HCT116 (cell line): Measurements from ENCODE around the gene CDC45. TPM values are rescaled to one million over a fixed set of nuclear protein-coding genes. Genes with fewer than 3 reads are reported as not detected.

Experiments used
- ATAC-seq: fragments of 200-7000 bp; cut with Tn5 transposase; 2 replicates; pipeline ENCODE4 v1.9.1; 2020; ENCODE audit warnings: mild to moderate bottlenecking, moderate library complexity
- BruUV-seq: library from RNA; stranded (reverse); fragments of 400-500 nt; replicated peaks from 2 replicates; lab custom pipeline; 2021; lab: Mats Ljungman, UMichigan
- CTCF ChIA-PET: fragments of 300-600 bp; sonication (Branson Sonifier 250); formaldehyde crosslinking; loops from one replicate; lab custom pipeline; 2021; ENCODE audit warnings: antibody characterized with exemption; lab: Charles Lee
- POLR2A ChIA-PET: fragments of 300-600, 350-600 bp; sonication (Branson Sonifier 250); formaldehyde crosslinking; loops from one replicate; lab custom pipeline; 2021; ENCODE audit warnings: antibody characterized with exemption; lab: Charles Lee
- RAD21 ChIA-PET, 2 experiments: fragments of 300-600 bp; sonication (Branson Sonifier 250); formaldehyde crosslinking; loops; one replicate each; lab custom pipeline; 2023; ENCODE audit warnings: low total read pairs in 2 of 2; ENCODE audit not compliant: uncharacterized antibody in 2 of 2, unreplicated experiment in 2 of 2, low non-redundant PET in 1 of 2; lab: Charles Lee
- DNase-seq: peaks from one replicate; pipeline ENCODE4 v3.0.0-alpha.2; 2010; ENCODE audit warnings: low read depth, low spot score
- H2AFZ ChIP-seq: fragments of 200-600 bp; shearing (Covaris generic), sonication (generic); 2 replicates; pipeline ENCODE4 v1.6.1; 2017; ENCODE audit warnings: low read depth, mixed run types, mixed read lengths, antibody characterized with exemption, low read length; ENCODE audit not compliant: poor library complexity, severe bottlenecking
- H3K27ac ChIP-seq: 2 replicates; pipeline ENCODE4 v1.5.1; 2012; ENCODE audit warnings: low read depth, low read length
- H3K27me3 ChIP-seq: fragments of 200-600 bp; sonication (generic); 2 replicates; pipeline ENCODE4 v1.6.1; 2016; ENCODE audit warnings: mixed run types, low read length, mixed read lengths; ENCODE audit not compliant: insufficient read depth
- H3K36me3 ChIP-seq, 2 experiments: fragments of 200-500 bp in 1 of 2; fragments of 200-600 bp in 1 of 2; sonication (Bioruptor generic) in 1 of 2; sonication (generic) in 1 of 2; 2 replicates each; pipeline versions ENCODE4 v1.5.1 to v1.6.1; 2014 to 2016; ENCODE audit warnings: low read length in 2 of 2, inconsistent platforms in 1 of 2, mixed read lengths in 1 of 2, mixed run types in 1 of 2; ENCODE audit not compliant: insufficient read depth in 2 of 2, control insufficient read depth in 1 of 2
- H3K4me1 ChIP-seq, 2 experiments: fragments of 200-600 bp in 1 of 2; sonication (generic) in 1 of 2; 2 replicates each; pipeline versions ENCODE4 v1.5.1 to v1.6.1; 2012 to 2017; ENCODE audit warnings: low read length in 2 of 2, inconsistent platforms in 1 of 2, mild to moderate bottlenecking in 1 of 2, mixed read lengths in 1 of 2, mixed run types in 1 of 2, moderate library complexity in 1 of 2; ENCODE audit not compliant: insufficient read depth in 2 of 2, control insufficient read depth in 1 of 2
- H3K4me2 ChIP-seq: fragments of 200-600 bp; sonication (generic); 2 replicates; pipeline ENCODE4 v1.6.1; 2017; ENCODE audit warnings: mixed run types, low read length, mixed read lengths
- H3K4me3 ChIP-seq, 2 experiments: fragments of 200-600 bp in 1 of 2; sonication (generic) in 1 of 2; replicated peaks in 1 of 2; 2 replicates each; pipeline ENCODE4 v1.5.1; 2011 to 2016; ENCODE audit warnings: low read length in 2 of 2, control low read depth in 1 of 2, low read depth in 1 of 2, mild to moderate bottlenecking in 1 of 2, mixed read lengths in 1 of 2, mixed run types in 1 of 2
- H3K79me2 ChIP-seq: fragments of 200-600 bp; sonication (generic); 2 replicates; pipeline ENCODE4 v1.6.1; 2017; ENCODE audit warnings: mild to moderate bottlenecking, mixed run types, low read length, moderate library complexity, mixed read lengths; ENCODE audit not compliant: insufficient read depth
- H3K9ac ChIP-seq: fragments of 200-600 bp; sonication (generic); 2 replicates; pipeline ENCODE4 v1.6.1; 2016; ENCODE audit warnings: low read length, mixed read lengths
- H3K9me2 ChIP-seq: fragments of 200-600 bp; sonication (generic), shearing (Covaris generic); 2 replicates; pipeline ENCODE4 v1.6.1; 2017; ENCODE audit warnings: mixed run types, mild to moderate bottlenecking, moderate library complexity; ENCODE audit not compliant: insufficient read depth
- H3K9me3 ChIP-seq, 2 experiments: fragments of 200-500 bp in 1 of 2; fragments of 200-600 bp in 1 of 2; sonication (Bioruptor generic) in 1 of 2; sonication (generic) in 1 of 2; 2 replicates each; pipeline ENCODE4 v1.6.1; 2014 to 2017; ENCODE audit warnings: low read length in 2 of 2, mixed read lengths in 2 of 2, inconsistent platforms in 1 of 2, low read depth in 1 of 2, mild to moderate bottlenecking in 1 of 2, mixed run types in 1 of 2, moderate library complexity in 1 of 2; ENCODE audit not compliant: control insufficient read depth in 1 of 2, insufficient read depth in 1 of 2
- H4K20me1 ChIP-seq: fragments of 200-600 bp; sonication (generic), shearing (Covaris generic); 2 replicates; pipeline ENCODE4 v1.6.1; 2017; ENCODE audit warnings: mixed run types, mild to moderate bottlenecking, moderate library complexity; ENCODE audit not compliant: insufficient read depth
- CEBPB ChIP-seq: IDR thresholded peaks from 2 replicates; pipeline ENCODE4 v1.6.1; 2012; ENCODE audit warnings: low read depth
- CTCF ChIP-seq, 3 experiments: fragments of 200-600 bp in 1 of 3; sonication (generic) in 1 of 3; IDR thresholded peaks in 2 of 3; conservative IDR thresholded peaks in 1 of 3; 2 replicates each; pipeline ENCODE4 v1.5.1; 2012 to 2017; ENCODE audit warnings: low read depth in 2 of 3, low read length in 2 of 3, antibody characterized with exemption in 1 of 3, borderline replicate concordance in 1 of 3, control low read depth in 1 of 3, mild to moderate bottlenecking in 1 of 3, mixed read lengths in 1 of 3, mixed run types in 1 of 3, moderate library complexity in 1 of 3; ENCODE audit not compliant: insufficient read depth in 1 of 3
- FOSL1 ChIP-seq: IDR thresholded peaks from 2 replicates; pipeline ENCODE4 v1.6.1; 2012; ENCODE audit warnings: low read depth
- POLR2AphosphoS5 ChIP-seq: IDR thresholded peaks from 2 replicates; pipeline ENCODE4 v1.6.1; 2011; ENCODE audit warnings: mild to moderate bottlenecking, low read depth, low read length, moderate library complexity
- SIN3A ChIP-seq: IDR thresholded peaks from 2 replicates; pipeline ENCODE4 v1.6.1; 2012; ENCODE audit warnings: low read depth
- TCF7L2 ChIP-seq: IDR thresholded peaks from 2 replicates; pipeline ENCODE4 v1.7.0; 2011; ENCODE audit warnings: borderline replicate concordance, inconsistent platforms; ENCODE audit not compliant: insufficient read depth, insufficient read length; ENCODE audit errors: extremely low read depth
- ZNF274 ChIP-seq: fragments of 200-500 bp; sonication (Bioruptor generic); IDR thresholded peaks from 2 replicates; pipeline ENCODE4 v1.6.1; 2014; ENCODE audit warnings: mild to moderate bottlenecking, low read depth, low read length, inconsistent platforms
- intact Hi-C: fragments of 100-400 bp; cut with micrococcal nuclease; formaldehyde crosslinking; loops from 2 replicates; pipeline ENCODE4 v1.10.0; 2022
- total RNA-seq: library from RNA; stranded (reverse); gene quantifications from one replicate; pipeline ENCODE4 v1.2.1, GENCODE V29; 2021; ENCODE audit not compliant: unreplicated experiment

CDC45 gene
- total RNA-seq, 1 experiment from 2014 or later = 43.4 TPM

GRCh38 chr22:19569976-19570375, 90.3 kb downstream of the CDC45 start:
- RAD21 ChIA-PET = no interaction called here
- intact Hi-C loops = no loop called here
- H3K27ac ChIP-seq = no peak overlapping the region

More at GRCh38 chr22:19569976-19570375, 90.3 kb downstream of the CDC45 start:
- Histone ChIP-seq H3K4me1 (peaks cover 0 to 3% of the 10 kb centered on the region in 2 experiments; a peak in 1 of 4 replicates), H4K20me1 (no peaks in the 10 kb centered on the region), H2AFZ (no peak overlapping the region), H3K4me3 (no peak overlapping the region), H3K9ac (no peak overlapping the region), H3K36me3 (no peaks in the 10 kb centered on the region), H3K9me2 (no peaks in the 10 kb centered on the region), H3K27me3 (no peaks in the 10 kb centered on the region), H3K79me2 (no peaks in the 10 kb centered on the region), H3K4me2 (no peak overlapping the region)
- DNase-seq (no peak), ATAC-seq (no peak)
- BruUV-seq = no TSS peak
- CTCF ChIA-PET = no interaction called here
- no peak for TF ChIP-seq SIN3A
- no peak for TF ChIP-seq ZNF274
- TF ChIP-seq CEBPB = no peak
- TF ChIP-seq TCF7L2 = no peak
- no peak for TF ChIP-seq POLR2AphosphoS5
- TF ChIP-seq CTCF (IDR thresholded peaks at IDR 0.05 in 2 of 3, conservative IDR thresholded peaks at IDR 0.05 in 1 of 3; ENCODE audit: borderline replicate concordance in 1 of 3, insufficient read depth in 1 of 3, low read depth in 2 of 3, low read length in 2 of 3) = no peak
- TF ChIP-seq FOSL1 = no peak
- TF ChIP-seq, all 23 proteins: peak for 0
- H3K9me3 ChIP-seq = no peaks in the 10 kb centered on the region
- POLR2A ChIA-PET = interaction anchor here (1.5 kb wide), 1 partner anchor 15 kb away, joined by 4 read pairs; no protein-coding TSS in a partner anchor

Other genes with a start within 250 kb of the CDC45 start
- 7.1 TPM for gene CLTCL1, start 188.2 kb upstream of the CDC45 start, total RNA-seq
- 30.6 TPM for gene HIRA, start 48.2 kb upstream of the CDC45 start, total RNA-seq
- 40.1 TPM for gene MRPL40, start 47.4 kb upstream of the CDC45 start, total RNA-seq
- 17.7 TPM for gene C22orf39, start 32.2 kb upstream of the CDC45 start, total RNA-seq
- 97.5 TPM for gene UFD1, start 727 bp upstream of the CDC45 start, total RNA-seq
- gene CLDN5, start 44.5 kb downstream of the CDC45 start, total RNA-seq = 0.32 TPM
- gene SEPTIN5, start 234.6 kb downstream of the CDC45 start, total RNA-seq = 9.0 TPM
- gene GP1BB, start 243.6 kb downstream of the CDC45 start, total RNA-seq = 4.8 TPM